DOHH2 (cell line): Measurements from ENCODE around the gene DCP1B.

Source experiments
- EZH2phosphoT487 ChIP-seq: fragments of 200-600 bp; sonication (generic); IDR thresholded peaks from 2 replicates; pipeline ENCODE4 v1.6.1; 2017; ENCODE audit warnings: borderline replicate concordance, mild to moderate bottlenecking, antibody characterized with exemption, low read length, moderate library complexity, mixed read lengths
- TF ChIP-seq, protein P1 (sequence below): fragments of 200-600 bp; sonication (generic); IDR thresholded peaks from one replicate; pipeline ENCODE4 v1.5.1; 2014; ENCODE audit warnings: antibody characterized with exemption, mild to moderate bottlenecking, low read depth, low read length; ENCODE audit not compliant: poor library complexity, severe bottlenecking

DNA sequence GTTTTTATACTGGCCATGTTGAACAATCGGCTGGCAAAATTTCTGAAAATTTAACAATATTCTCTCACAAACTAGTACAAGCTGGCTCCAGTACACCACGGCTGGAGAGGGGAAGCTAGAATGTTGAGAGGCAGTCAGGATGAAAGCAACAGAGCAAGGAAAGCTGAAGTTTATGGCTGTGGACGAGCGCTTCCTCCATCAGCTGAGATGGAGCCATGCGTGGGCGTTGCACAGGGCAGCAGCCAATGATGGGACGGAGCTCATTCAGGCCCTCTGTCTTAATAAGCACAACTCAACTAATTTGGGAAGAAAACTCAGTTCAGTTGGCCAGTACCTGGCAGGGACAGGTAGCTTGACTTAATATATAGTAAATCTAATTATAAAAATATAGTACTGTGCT, 14.1 kb upstream of the DCP1B start:
- TF ChIP-seq, protein P1, sequence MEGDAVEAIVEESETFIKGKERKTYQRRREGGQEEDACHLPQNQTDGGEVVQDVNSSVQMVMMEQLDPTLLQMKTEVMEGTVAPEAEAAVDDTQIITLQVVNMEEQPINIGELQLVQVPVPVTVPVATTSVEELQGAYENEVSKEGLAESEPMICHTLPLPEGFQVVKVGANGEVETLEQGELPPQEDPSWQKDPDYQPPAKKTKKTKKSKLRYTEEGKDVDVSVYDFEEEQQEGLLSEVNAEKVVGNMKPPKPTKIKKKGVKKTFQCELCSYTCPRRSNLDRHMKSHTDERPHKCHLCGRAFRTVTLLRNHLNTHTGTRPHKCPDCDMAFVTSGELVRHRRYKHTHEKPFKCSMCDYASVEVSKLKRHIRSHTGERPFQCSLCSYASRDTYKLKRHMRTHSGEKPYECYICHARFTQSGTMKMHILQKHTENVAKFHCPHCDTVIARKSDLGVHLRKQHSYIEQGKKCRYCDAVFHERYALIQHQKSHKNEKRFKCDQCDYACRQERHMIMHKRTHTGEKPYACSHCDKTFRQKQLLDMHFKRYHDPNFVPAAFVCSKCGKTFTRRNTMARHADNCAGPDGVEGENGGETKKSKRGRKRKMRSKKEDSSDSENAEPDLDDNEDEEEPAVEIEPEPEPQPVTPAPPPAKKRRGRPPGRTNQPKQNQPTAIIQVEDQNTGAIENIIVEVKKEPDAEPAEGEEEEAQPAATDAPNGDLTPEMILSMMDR, result no peak
- TF ChIP-seq EZH2phosphoT487, result no peak
